K562 treated with DMSO at 1 percent for 48 hours (cell line): Measurements from ENCODE around the gene UFSP1. TPM values are rescaled to one million over a fixed set of nuclear protein-coding genes. Genes with fewer than 3 reads are reported as not detected.

Experiments used
- total RNA-seq: library from RNA; unstranded; fragments of 300-600 nt; gene quantifications from 2 replicates; pipeline ENCODE4 v1.2.3, GENCODE V29; 2022; ENCODE audit warnings: low replicate concordance; ENCODE audit errors: extremely low read depth

Gene UFSP1
- total RNA-seq: not detected in 2 replicates

GRCh38 chr7:100888988-100889750 is at the start of gene UFSP1:
TSS of gene UFSP1 (minus strand) at chr7:100889715. CDS start at chr7:100889271, 444 bp downstream.

GRCh38 chr7:100895701-100895955 is 6.1 kb upstream of the UFSP1 start, which contains the start of gene ACHE:
TSS of gene ACHE (minus strand) at chr7:100895888. CDS start at chr7:100894232, 1,656 bp downstream.

GRCh38 chr7:100874577-100875355 is 14.7 kb downstream of the UFSP1 start, which contains the start of gene SRRT:
TSS of gene SRRT (plus strand) at chr7:100875103. CDS start at chr7:100875591, 488 bp downstream.

GRCh38 chr7:100867040-100867775 is 22.3 kb downstream of the UFSP1 start, which contains the start of gene TRIP6:
TSS of gene TRIP6 (plus strand) at chr7:100867387. CDS start at chr7:100867498, 111 bp downstream.

GRCh38 chr7:100852048-100852872 is 37.3 kb downstream of the UFSP1 start, which contains the start of gene SLC12A9:
TSS of gene SLC12A9 (plus strand) at chr7:100852713. CDS start at chr7:100854198, 1,485 bp downstream.

Other genes with a start within 250 kb of the UFSP1 start
- not detected in 2 replicates for gene TFR2, start 248.2 kb downstream of the UFSP1 start, total RNA-seq
- not detected in 2 replicates for gene ACTL6B, start 233.3 kb downstream of the UFSP1 start, total RNA-seq
- gene GNB2, start 216.0 kb downstream of the UFSP1 start, total RNA-seq: 1,248 TPM in 1 of 2 replicates, not detected in the other
- gene GIGYF1, start 195.5 kb downstream of the UFSP1 start, total RNA-seq: not detected in 2 replicates
- gene POP7, start 183.6 kb downstream of the UFSP1 start, total RNA-seq: not detected in 2 replicates
- gene EPO, start 169.2 kb downstream of the UFSP1 start, total RNA-seq: not detected in 2 replicates
- not detected in 2 replicates for gene ZAN, start 156.1 kb downstream of the UFSP1 start, total RNA-seq
- gene EPHB4, start 62.2 kb downstream of the UFSP1 start, total RNA-seq: not detected in 2 replicates
- not detected in 2 replicates for gene SLC12A9, start 37.0 kb downstream of the UFSP1 start, total RNA-seq
- gene TRIP6, start 22.3 kb downstream of the UFSP1 start, total RNA-seq: not detected in 2 replicates
- gene SRRT, start 14.6 kb downstream of the UFSP1 start, total RNA-seq: not detected in 2 replicates
- not detected in 2 replicates for gene ACHE, start 6.2 kb upstream of the UFSP1 start, total RNA-seq
- not detected in 2 replicates for gene MUC3A, start 59.8 kb upstream of the UFSP1 start, total RNA-seq
- gene MUC12, start 79.8 kb upstream of the UFSP1 start, total RNA-seq: not detected in 2 replicates
- not detected in 2 replicates for gene MUC17, start 130.4 kb upstream of the UFSP1 start, total RNA-seq
- gene TRIM56, start 195.8 kb upstream of the UFSP1 start, total RNA-seq: not detected in 2 replicates
- gene SERPINE1, start 237.4 kb upstream of the UFSP1 start, total RNA-seq: not detected in 2 replicates